Measurements from ENCODE around the gene CCDC102B. TPM values are rescaled to one million over a fixed set of nuclear protein-coding genes. Genes with fewer than 3 reads are reported as not detected.
A peak's percentile ranks its signal among the peaks of the same experiment; 100 is the strongest.

CCDC102B gene
- total RNA-seq: 10 to 100 TPM in 1 of 9 donors, 1 to 10 TPM in 8; 4.0 to 16.1 (median 6.0) TPM
- 1 to 10 TPM; 3.0 to 3.1 TPM for polyA plus RNA-seq
- long read RNA-seq, donor 1, partial matches to known transcripts: 0 of 2 reads
- long read RNA-seq, donor 1, other reads (novel, unspliced or antisense): 2 of 2 reads
- long read RNA-seq, donor 2, partial matches to known transcripts: 0 of 8 reads
- long read RNA-seq, donor 2, other reads (novel, unspliced or antisense): 7 of 8 reads
- long read RNA-seq, donor 3, partial matches to known transcripts: 0 of 1 reads
- long read RNA-seq, donor 3, other reads (novel, unspliced or antisense): 1 of 1 reads

DNA sequence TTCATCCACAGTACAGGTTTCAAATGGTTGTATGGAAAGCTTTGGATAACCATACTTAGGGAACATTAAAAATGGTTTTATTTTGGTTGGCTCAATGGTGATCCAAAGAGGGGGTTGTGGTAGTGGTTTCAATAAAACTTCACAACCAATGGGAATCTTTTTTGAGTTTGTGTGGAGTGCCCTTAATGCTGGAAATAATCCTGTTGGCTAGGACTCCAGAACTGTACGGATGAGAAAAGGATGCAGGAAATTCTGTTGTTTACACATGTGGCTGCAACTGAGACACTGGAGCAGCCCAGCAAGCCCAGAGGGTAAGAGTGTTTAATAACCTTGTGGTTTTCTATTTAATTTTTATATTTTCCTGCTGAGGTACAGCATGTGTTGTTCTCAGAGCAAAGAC, at the start of gene CCDC102B:
TSS of gene CCDC102B (plus strand) at position 210 of the 400 bp plus-strand sequence. CDS start 38,684 bp downstream, outside the sequence.
- peak in 3 of 4 donors; percentile 57 to 73 (median 65) for ATAC-seq
- Histone ChIP-seq H3K36me3 (no peaks in the 10 kb centered on the region), H3K9me3 (no peaks in the 10 kb centered on the region), H3K27ac (peak within 1 kb of the TSS in 5 of 12 donors; percentile 11 to 45 (median 32)), H3K4me3 (peak within 1 kb of the TSS in 8 of 12 donors; percentile 16 to 49 (median 39)), H3K27me3 (no peaks in the 10 kb centered on the region), H3K4me1 (peaks cover 0 to 14% (median 0%) of the 10 kb centered on the region in 12 donors)
- TF ChIP-seq, protein P1, sequence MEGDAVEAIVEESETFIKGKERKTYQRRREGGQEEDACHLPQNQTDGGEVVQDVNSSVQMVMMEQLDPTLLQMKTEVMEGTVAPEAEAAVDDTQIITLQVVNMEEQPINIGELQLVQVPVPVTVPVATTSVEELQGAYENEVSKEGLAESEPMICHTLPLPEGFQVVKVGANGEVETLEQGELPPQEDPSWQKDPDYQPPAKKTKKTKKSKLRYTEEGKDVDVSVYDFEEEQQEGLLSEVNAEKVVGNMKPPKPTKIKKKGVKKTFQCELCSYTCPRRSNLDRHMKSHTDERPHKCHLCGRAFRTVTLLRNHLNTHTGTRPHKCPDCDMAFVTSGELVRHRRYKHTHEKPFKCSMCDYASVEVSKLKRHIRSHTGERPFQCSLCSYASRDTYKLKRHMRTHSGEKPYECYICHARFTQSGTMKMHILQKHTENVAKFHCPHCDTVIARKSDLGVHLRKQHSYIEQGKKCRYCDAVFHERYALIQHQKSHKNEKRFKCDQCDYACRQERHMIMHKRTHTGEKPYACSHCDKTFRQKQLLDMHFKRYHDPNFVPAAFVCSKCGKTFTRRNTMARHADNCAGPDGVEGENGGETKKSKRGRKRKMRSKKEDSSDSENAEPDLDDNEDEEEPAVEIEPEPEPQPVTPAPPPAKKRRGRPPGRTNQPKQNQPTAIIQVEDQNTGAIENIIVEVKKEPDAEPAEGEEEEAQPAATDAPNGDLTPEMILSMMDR (IDR thresholded peaks at IDR 0.05): no peak
- TF ChIP-seq POLR2A (IDR thresholded peaks at IDR 0.05): no peak
- no peak for DNase-seq
- intact Hi-C loops (cut with DNase I): no loop called here
- 31 to 47% (median 39%) methylated on average over 1 of the region's 1 CpG for WGBS, 4 donors

GRCh38 chr18:68757126-68757525, 40.8 kb upstream of the CCDC102B start:
- DNase-seq (no peak), ATAC-seq (no peak)
- WGBS, 4 donors: 62 to 74% (median 66%) methylated on average over 1 of the region's 1 CpG
- H3K36me3 ChIP-seq: no peaks in the 10 kb centered on the region
- TF ChIP-seq, protein P1 (IDR thresholded peaks at IDR 0.05): no peak
- no peak for TF ChIP-seq POLR2A (IDR thresholded peaks at IDR 0.05)
- H3K27me3 ChIP-seq: no peaks in the 10 kb centered on the region
- peaks cover 0 to 3% (median 0%) of the 10 kb centered on the region in 12 donors for H3K4me1 ChIP-seq
- H3K4me3 ChIP-seq: no peak overlapping the region
- intact Hi-C loops (cut with DNase I): no loop called here
- peak overlapping the region in 1 of 12 donors; percentile 10 for H3K27ac ChIP-seq
- peaks cover 0 to 17% (median 0%) of the 10 kb centered on the region in 12 donors for H3K9me3 ChIP-seq

DNA sequence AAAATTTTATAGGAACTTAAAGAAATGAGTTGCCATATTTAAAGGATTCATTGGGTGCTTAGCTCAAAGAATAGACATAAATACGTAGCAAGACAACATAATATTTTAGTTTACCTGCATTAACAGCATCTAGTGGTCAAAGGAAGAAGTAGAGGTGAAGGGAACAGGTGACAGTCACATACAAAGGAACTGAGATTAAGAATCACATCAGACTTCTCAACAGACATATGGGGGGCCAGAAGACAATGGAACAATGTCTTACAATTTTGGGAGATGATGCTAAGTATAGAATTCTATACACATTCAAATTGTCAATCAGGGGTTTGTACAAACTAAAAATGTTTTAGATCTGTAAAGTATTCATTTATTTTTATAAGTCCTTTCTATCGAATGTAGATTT, 38.6 kb upstream of the CCDC102B start:
- WGBS, 4 donors: 87 to 92% (median 90%) methylated on average over 2 of the region's 2 CpGs
- Histone ChIP-seq H3K4me1 (peaks cover 0 to 3% (median 0%) of the 10 kb centered on the region in 12 donors), H3K4me3 (no peak overlapping the region), H3K27ac (no peak overlapping the region), H3K36me3 (no peaks in the 10 kb centered on the region), H3K9me3 (peaks cover 0 to 16% (median 0%) of the 10 kb centered on the region in 12 donors), H3K27me3 (no peaks in the 10 kb centered on the region)
- TF ChIP-seq, protein P1 (IDR thresholded peaks at IDR 0.05): no peak
- TF ChIP-seq POLR2A (IDR thresholded peaks at IDR 0.05): no peak
- no peak for DNase-seq
- intact Hi-C loops (cut with DNase I): no loop called here
- ATAC-seq: no peak

DNA sequence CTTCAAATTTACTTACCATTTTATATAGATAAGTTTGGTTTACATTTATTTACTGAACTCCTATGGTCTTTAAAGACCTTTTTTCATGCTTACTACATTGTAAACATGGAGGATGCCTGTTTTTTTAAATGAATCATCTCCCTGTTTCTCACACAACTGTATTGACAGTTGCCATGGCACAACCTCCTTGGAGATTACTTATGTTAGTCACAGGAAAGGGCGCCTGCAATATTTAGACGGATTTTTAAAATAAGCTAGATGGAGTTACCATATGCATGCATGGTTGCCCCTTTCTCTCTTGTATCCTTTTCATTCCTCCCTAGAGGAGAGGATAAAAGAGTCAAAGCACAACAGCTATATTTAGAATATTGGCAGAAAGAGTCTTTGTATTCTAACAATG, 34.8 kb upstream of the CCDC102B start:
- TF ChIP-seq, protein P1 (IDR thresholded peaks at IDR 0.05): no peak
- TF ChIP-seq POLR2A (IDR thresholded peaks at IDR 0.05): no peak
- peaks cover 0 to 2% (median 0%) of the 10 kb centered on the region in 12 donors for H3K4me1 ChIP-seq
- H3K27ac ChIP-seq: no peak overlapping the region
- DNase-seq (no peak), ATAC-seq (no peak)
- no peaks in the 10 kb centered on the region for H3K36me3 ChIP-seq
- intact Hi-C loops (cut with DNase I): no loop called here
- H3K27me3 ChIP-seq: no peaks in the 10 kb centered on the region
- 60 to 73% (median 71%) methylated on average over 2 of the region's 2 CpGs for WGBS, 4 donors
- H3K9me3 ChIP-seq: peaks cover 0 to 16% (median 0%) of the 10 kb centered on the region in 12 donors
- H3K4me3 ChIP-seq: no peak overlapping the region
